ENCODE measurements around the gene CAPN2. TPM values are rescaled to one million over a fixed set of nuclear protein-coding genes. Genes with fewer than 3 reads are reported as not detected.
A peak's percentile ranks its signal among the peaks of the same experiment; 100 is the strongest.

Gene CAPN2
- polyA plus RNA-seq, 3 donors, result 127 to 186 (median 182) TPM

- Mint-ChIP-seq H3K9me3 (no peaks in the 10 kb centered on the region), H3K4me1 (peaks cover 3% of the 10 kb centered on the region), H3K27ac (peak overlapping the region in 2 of 7 donors; percentile 16 to 57), H3K27me3 (ENCODE audit: low read depth in 3 of 3) (peaks cover 0 to 5% (median 0%) of the 10 kb centered on the region in 3 donors), H3K4me3 (no peak overlapping the region), H3K36me3 (peaks cover 88 to 100% of the 10 kb centered on the region in 2 donors)
- no peak for DNase-seq
- no peak overlapping the region for H2AFZ ChIP-seq (ENCODE audit: insufficient read depth, low read depth, low read length, poor library complexity, severe bottlenecking)
- intact Hi-C loops (cut with micrococcal nuclease), result no loop called here
- H3K9me3 ChIP-seq (replicated peaks in 1 of 2; ENCODE audit: control insufficient read depth in 1 of 2, insufficient read depth in 1 of 2, low read length in 2 of 2), result no peaks in the 10 kb centered on the region
- no peaks in the 10 kb centered on the region for H3K4me1 ChIP-seq (ENCODE audit: control insufficient read depth in 1 of 2, insufficient read depth in 2 of 2, low read length in 2 of 2)
- H4K20me1 ChIP-seq (ENCODE audit: insufficient read depth, low read length), result peaks cover 11% of the 10 kb centered on the region
- TF ChIP-seq CTCF (IDR thresholded peaks at IDR 0.05), result no peak
- 94% methylated on average over 11 of the region's 13 CpGs for WGBS (ENCODE audit: insufficient coverage)
- H3K79me2 ChIP-seq (ENCODE audit: insufficient read depth, low read length), result no peaks in the 10 kb centered on the region
- H3K9ac ChIP-seq (ENCODE audit: insufficient read depth, low read length, poor library complexity, severe bottlenecking), result no peak overlapping the region
- H3K4me2 ChIP-seq (replicated peaks; ENCODE audit: extremely low read depth, low read length, poor library complexity, severe bottlenecking), result no peak overlapping the region
- H3K27ac ChIP-seq (ENCODE audit: low read depth in 1 of 2, low read length in 2 of 2), result no peak overlapping the region
- H3K4me3 ChIP-seq (replicated peaks in 1 of 3; ENCODE audit: low read depth in 2 of 3, low read length in 3 of 3), result no peak overlapping the region
- H3K27me3 ChIP-seq (ENCODE audit: control insufficient read depth in 2 of 2, insufficient read depth in 2 of 2, low read length in 2 of 2), result no peaks in the 10 kb centered on the region
- peaks cover 100% of the 10 kb centered on the region in 2 donors for H3K36me3 ChIP-seq (replicated peaks in 1 of 2; ENCODE audit: control insufficient read depth in 1 of 2, insufficient read depth in 2 of 2, low read length in 2 of 2)
Observed at GRCh38 chr1:223759273-223759672, 46.9 kb downstream of the CAPN2 start.

- H3K4me3 ChIP-seq (replicated peaks in 1 of 3; ENCODE audit: low read depth in 2 of 3, low read length in 3 of 3), result no peak overlapping the region
- peaks cover 99 to 100% of the 10 kb centered on the region in 2 donors for H3K36me3 ChIP-seq (replicated peaks in 1 of 2; ENCODE audit: control insufficient read depth in 1 of 2, insufficient read depth in 2 of 2, low read length in 2 of 2)
- Mint-ChIP-seq H3K27me3 (ENCODE audit: low read depth in 3 of 3) (peaks cover 0 to 4% (median 0%) of the 10 kb centered on the region in 3 donors), H3K27ac (peak overlapping the region in 4 of 7 donors; percentile 44 to 78 (median 52)), H3K36me3 (peaks cover 87 to 100% of the 10 kb centered on the region in 2 donors), H3K4me3 (no peak overlapping the region), H3K4me1 (peaks cover 3% of the 10 kb centered on the region), H3K9me3 (no peaks in the 10 kb centered on the region)
- H3K4me1 ChIP-seq (ENCODE audit: control insufficient read depth in 1 of 2, insufficient read depth in 2 of 2, low read length in 2 of 2), result no peaks in the 10 kb centered on the region
- H3K9ac ChIP-seq (ENCODE audit: insufficient read depth, low read length, poor library complexity, severe bottlenecking), result no peak overlapping the region
- H3K4me2 ChIP-seq (replicated peaks; ENCODE audit: extremely low read depth, low read length, poor library complexity, severe bottlenecking), result no peak overlapping the region
- no peak for DNase-seq
- no peaks in the 10 kb centered on the region for H3K79me2 ChIP-seq (ENCODE audit: insufficient read depth, low read length)
- intact Hi-C loops (cut with micrococcal nuclease), result no loop called here
- no peaks in the 10 kb centered on the region for H3K27me3 ChIP-seq (ENCODE audit: control insufficient read depth in 2 of 2, insufficient read depth in 2 of 2, low read length in 2 of 2)
- peaks cover 14% of the 10 kb centered on the region for H4K20me1 ChIP-seq (ENCODE audit: insufficient read depth, low read length)
- H2AFZ ChIP-seq (ENCODE audit: insufficient read depth, low read depth, low read length, poor library complexity, severe bottlenecking), result no peak overlapping the region
- 97% methylated on average over 6 of the region's 6 CpGs for WGBS (ENCODE audit: insufficient coverage)
- H3K9me3 ChIP-seq (replicated peaks in 1 of 2; ENCODE audit: control insufficient read depth in 1 of 2, insufficient read depth in 1 of 2, low read length in 2 of 2), result no peaks in the 10 kb centered on the region
- H3K27ac ChIP-seq (ENCODE audit: low read depth in 1 of 2, low read length in 2 of 2), result peak overlapping the region in 1 of 2 donors; percentile 20
- TF ChIP-seq CTCF (IDR thresholded peaks at IDR 0.05), result no peak
Observed at GRCh38 chr1:223760833-223761232, 48.5 kb downstream of the CAPN2 start.

Data from CD14-positive monocyte (primary cell).